HepG2 (cell line): ENCODE data around the gene SH2D5.

ENCODE experiments used
- KAT2B ChIP-seq: fragments of 150-350 bp; IDR thresholded peaks from 2 replicates; pipeline ENCODE4 v1.6.1; 2014; ENCODE audit warnings: low read depth, low read length, borderline replicate concordance
- MAFK ChIP-seq, 2 experiments: IDR thresholded peaks in 1 of 2; conservative IDR thresholded peaks in 1 of 2; 2 replicates each; pipeline ENCODE4 v1.6.1; 2011; ENCODE audit warnings: improper control_type of control experiment in 2 of 2, low read length in 2 of 2
- RBFOX2 ChIP-seq: fragments of 200-400 bp; formaldehyde crosslinking; IDR thresholded peaks from 2 replicates; pipeline ENCODE4 v1.6.1; 2017; ENCODE audit warnings: low read depth, mild to moderate bottlenecking, low read length

DNA sequence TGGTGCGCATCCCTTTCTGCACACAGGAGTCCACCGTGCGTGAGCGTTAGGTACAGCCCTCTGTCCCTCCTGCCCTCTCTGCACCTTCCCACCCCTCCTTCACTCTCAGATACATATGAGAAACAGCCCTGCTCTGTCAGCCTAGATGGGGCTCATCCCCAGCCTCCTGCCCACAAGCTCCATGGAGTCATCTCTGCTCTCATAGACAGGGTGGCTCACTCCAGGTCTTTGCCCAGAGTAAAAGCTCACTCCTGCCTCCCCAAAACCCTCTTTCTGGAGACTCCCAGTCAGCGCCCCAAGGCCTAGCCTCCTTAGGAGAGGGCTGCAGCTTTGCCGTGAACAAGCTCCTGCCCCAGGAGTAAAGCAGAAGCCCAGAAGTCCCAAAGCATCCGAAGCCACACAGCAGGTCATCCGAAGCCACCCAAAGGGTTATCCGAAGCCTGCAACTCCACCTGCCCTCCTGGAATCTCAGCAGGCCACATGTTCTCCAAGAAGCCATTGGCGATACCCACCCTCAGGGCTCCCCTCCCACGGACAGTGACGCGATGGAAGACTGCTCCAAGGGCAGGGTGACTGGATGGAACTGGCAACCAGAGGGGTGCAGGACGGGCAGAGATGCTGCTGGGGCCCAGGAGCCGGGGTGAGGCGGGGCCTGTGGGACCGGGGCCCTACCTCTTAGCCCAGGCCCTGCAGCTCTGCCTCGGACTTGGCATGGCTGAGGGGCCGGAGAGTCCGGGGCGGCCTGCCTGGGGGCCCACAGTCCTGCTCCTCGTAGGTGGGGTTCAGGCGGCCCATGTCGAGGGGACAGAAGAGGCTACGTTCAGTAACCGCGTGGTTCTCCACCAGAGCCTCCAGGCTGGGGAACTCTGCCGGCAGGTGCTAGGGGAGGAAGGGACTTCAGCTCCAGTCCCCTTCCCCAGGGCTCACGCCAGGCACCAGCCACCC lies 11.1 kb downstream of the SH2D5 start:
- no peak for TF ChIP-seq MAFK (conservative IDR thresholded peaks at IDR 0.05 in 1 of 2, IDR thresholded peaks at IDR 0.05 in 1 of 2; ENCODE audit: low read length in 2 of 2)
- no peak for TF ChIP-seq KAT2B
- no peak for TF ChIP-seq RBFOX2
